ENCODE data around the gene MGLL. TPM values are rescaled to one million over a fixed set of nuclear protein-coding genes. Genes with fewer than 3 reads are reported as not detected.

The MGLL gene
- total RNA-seq, 1 experiment from 2014 or later = 2.1 TPM

DNA sequence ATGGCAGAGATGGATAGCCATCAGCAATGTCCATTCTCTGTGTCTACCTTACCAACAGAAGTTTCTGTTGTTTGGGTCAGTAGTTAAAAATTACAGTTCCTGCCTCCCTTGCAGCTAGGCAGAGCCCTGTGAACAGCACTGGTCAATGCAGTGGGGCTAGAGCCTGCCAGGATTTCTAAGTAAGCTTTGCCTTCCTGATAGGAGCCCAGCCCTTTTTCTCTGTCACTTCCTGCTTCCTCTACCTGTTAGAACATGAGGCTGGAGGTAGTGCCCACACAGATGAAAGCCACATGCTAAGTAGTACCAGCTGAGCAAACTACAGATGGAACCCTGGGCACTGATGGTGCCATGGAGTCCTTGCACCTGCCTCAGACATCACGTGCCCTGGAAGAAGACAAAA lies 45.0 kb downstream of the MGLL start:
- in situ Hi-C loops (cut with HindIII; ENCODE audit: low pct_unique_long_range_greater_than_20kb, low sequenced_read_pairs) = no loop called here
- peaks cover 6% of the 10 kb centered on the region; the same call in 1 of the 2 replicates for H3K9me3 ChIP-seq (ENCODE audit: control insufficient read depth, insufficient read depth, low read depth, low read length)
- no TSS peak for BruUV-seq (replicated peaks)
- peaks cover 7% of the 10 kb centered on the region; the same call in 1 of the 2 replicates for H3K4me1 ChIP-seq (ENCODE audit: control insufficient read depth, insufficient read depth, low read length)
- TF ChIP-seq SIN3A (IDR thresholded peaks at IDR 0.05; ENCODE audit: borderline replicate concordance, insufficient read depth, low read depth, low read length) (no peak), TCF7L2 (IDR thresholded peaks at IDR 0.05; ENCODE audit: low read depth, low read length) (no peak), POLR2AphosphoS5 (IDR thresholded peaks at IDR 0.05; ENCODE audit: low read depth, low read length) (no peak)
- TF ChIP-seq, protein P1, sequence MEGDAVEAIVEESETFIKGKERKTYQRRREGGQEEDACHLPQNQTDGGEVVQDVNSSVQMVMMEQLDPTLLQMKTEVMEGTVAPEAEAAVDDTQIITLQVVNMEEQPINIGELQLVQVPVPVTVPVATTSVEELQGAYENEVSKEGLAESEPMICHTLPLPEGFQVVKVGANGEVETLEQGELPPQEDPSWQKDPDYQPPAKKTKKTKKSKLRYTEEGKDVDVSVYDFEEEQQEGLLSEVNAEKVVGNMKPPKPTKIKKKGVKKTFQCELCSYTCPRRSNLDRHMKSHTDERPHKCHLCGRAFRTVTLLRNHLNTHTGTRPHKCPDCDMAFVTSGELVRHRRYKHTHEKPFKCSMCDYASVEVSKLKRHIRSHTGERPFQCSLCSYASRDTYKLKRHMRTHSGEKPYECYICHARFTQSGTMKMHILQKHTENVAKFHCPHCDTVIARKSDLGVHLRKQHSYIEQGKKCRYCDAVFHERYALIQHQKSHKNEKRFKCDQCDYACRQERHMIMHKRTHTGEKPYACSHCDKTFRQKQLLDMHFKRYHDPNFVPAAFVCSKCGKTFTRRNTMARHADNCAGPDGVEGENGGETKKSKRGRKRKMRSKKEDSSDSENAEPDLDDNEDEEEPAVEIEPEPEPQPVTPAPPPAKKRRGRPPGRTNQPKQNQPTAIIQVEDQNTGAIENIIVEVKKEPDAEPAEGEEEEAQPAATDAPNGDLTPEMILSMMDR (IDR thresholded peaks at IDR 0.05) = no peak
- TF ChIP-seq, protein P2, sequence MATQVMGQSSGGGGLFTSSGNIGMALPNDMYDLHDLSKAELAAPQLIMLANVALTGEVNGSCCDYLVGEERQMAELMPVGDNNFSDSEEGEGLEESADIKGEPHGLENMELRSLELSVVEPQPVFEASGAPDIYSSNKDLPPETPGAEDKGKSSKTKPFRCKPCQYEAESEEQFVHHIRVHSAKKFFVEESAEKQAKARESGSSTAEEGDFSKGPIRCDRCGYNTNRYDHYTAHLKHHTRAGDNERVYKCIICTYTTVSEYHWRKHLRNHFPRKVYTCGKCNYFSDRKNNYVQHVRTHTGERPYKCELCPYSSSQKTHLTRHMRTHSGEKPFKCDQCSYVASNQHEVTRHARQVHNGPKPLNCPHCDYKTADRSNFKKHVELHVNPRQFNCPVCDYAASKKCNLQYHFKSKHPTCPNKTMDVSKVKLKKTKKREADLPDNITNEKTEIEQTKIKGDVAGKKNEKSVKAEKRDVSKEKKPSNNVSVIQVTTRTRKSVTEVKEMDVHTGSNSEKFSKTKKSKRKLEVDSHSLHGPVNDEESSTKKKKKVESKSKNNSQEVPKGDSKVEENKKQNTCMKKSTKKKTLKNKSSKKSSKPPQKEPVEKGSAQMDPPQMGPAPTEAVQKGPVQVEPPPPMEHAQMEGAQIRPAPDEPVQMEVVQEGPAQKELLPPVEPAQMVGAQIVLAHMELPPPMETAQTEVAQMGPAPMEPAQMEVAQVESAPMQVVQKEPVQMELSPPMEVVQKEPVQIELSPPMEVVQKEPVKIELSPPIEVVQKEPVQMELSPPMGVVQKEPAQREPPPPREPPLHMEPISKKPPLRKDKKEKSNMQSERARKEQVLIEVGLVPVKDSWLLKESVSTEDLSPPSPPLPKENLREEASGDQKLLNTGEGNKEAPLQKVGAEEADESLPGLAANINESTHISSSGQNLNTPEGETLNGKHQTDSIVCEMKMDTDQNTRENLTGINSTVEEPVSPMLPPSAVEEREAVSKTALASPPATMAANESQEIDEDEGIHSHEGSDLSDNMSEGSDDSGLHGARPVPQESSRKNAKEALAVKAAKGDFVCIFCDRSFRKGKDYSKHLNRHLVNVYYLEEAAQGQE (IDR thresholded peaks at IDR 0.05; ENCODE audit: insufficient read depth in 1 of 2, low read depth in 2 of 2, low read length in 1 of 2) = no peak
- ATAC-seq (no peak), DNase-seq (ENCODE audit: low read depth, low spot score) (no peak)
- no peak overlapping the region for H3K4me3 ChIP-seq (ENCODE audit: low read depth in 2 of 2, low read length in 2 of 2)
- ChIA-PET POLR2A (no interaction called here), CTCF (no interaction called here)
- no peaks in the 10 kb centered on the region for H3K36me3 ChIP-seq (ENCODE audit: control insufficient read depth, insufficient read depth, low read length)
- no peak overlapping the region for H3K27ac ChIP-seq (ENCODE audit: low read length)
- H3K27me3 ChIP-seq (ENCODE audit: control insufficient read depth, insufficient read depth, low read length) = no peaks in the 10 kb centered on the region
- intact Hi-C loops (cut with micrococcal nuclease; ENCODE audit: unreplicated experiment) = no loop called here

DNA sequence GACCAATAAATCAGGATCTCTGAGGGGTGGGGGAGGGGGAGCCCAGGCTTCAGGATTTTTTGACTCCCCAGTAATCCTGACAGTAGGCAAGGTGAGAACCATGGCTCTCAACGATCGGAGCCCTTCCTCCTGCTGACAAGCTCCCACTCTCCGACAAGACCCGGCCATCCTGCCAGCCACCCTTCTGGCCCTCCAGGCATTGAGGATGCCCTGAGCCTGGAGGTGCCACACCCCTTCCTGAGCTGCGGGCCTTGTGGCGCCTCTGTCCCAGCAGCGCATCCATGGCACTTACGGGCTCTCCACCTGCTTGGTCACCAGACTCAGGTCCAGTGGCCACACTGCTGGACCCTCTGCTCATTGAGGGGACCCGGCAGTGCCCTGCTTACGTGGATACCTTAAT lies 46.0 kb downstream of the MGLL start:
- DNase-seq (ENCODE audit: low read depth, low spot score) (no peak), ATAC-seq (no peak)
- no TSS peak for BruUV-seq (replicated peaks)
- ChIA-PET POLR2A (no interaction called here), CTCF (no interaction called here)
- in situ Hi-C loops (cut with HindIII; ENCODE audit: low pct_unique_long_range_greater_than_20kb, low sequenced_read_pairs) = no loop called here
- TF ChIP-seq TCF7L2 (IDR thresholded peaks at IDR 0.05; ENCODE audit: low read depth, low read length) (no peak), SIN3A (IDR thresholded peaks at IDR 0.05; ENCODE audit: borderline replicate concordance, insufficient read depth, low read depth, low read length) (no peak), POLR2AphosphoS5 (IDR thresholded peaks at IDR 0.05; ENCODE audit: low read depth, low read length) (no peak)
- TF ChIP-seq, protein P1 (IDR thresholded peaks at IDR 0.05) = no peak
- H3K9me3 ChIP-seq (ENCODE audit: control insufficient read depth, insufficient read depth, low read depth, low read length) = peaks cover 6% of the 10 kb centered on the region; the same call in 1 of the 2 replicates
- no peaks in the 10 kb centered on the region for H3K27me3 ChIP-seq (ENCODE audit: control insufficient read depth, insufficient read depth, low read length)
- no peaks in the 10 kb centered on the region for H3K36me3 ChIP-seq (ENCODE audit: control insufficient read depth, insufficient read depth, low read length)
- H3K4me3 ChIP-seq (ENCODE audit: low read depth in 2 of 2, low read length in 2 of 2) = no peak overlapping the region
- intact Hi-C loops (cut with micrococcal nuclease; ENCODE audit: unreplicated experiment) = no loop called here
- H3K4me1 ChIP-seq (ENCODE audit: control insufficient read depth, insufficient read depth, low read length) = peaks cover 7% of the 10 kb centered on the region; the same call in 1 of the 2 replicates
- H3K27ac ChIP-seq (ENCODE audit: low read length) = no peak overlapping the region
